Choroid plexus epithelial cell (primary cell): ENCODE measurements around the gene EGFR.

Experiments
- DNase-seq: peaks from one replicate; pipeline ENCODE4 v3.0.0-alpha.2; 2010; ENCODE audit warnings: low read depth
- H3K4me3 ChIP-seq: 2 replicates; pipeline ENCODE4 v1.5.1; 2011; ENCODE audit warnings: low read depth, mild to moderate bottlenecking, control low read depth, low read length, moderate library complexity
- TF ChIP-seq, protein P1 (sequence below): conservative IDR thresholded peaks from 2 replicates; pipeline ENCODE4 v1.5.1; 2011; ENCODE audit warnings: low read depth, mild to moderate bottlenecking, control low read depth, inconsistent platforms, low read length, moderate library complexity

EGFR gene

DNA sequence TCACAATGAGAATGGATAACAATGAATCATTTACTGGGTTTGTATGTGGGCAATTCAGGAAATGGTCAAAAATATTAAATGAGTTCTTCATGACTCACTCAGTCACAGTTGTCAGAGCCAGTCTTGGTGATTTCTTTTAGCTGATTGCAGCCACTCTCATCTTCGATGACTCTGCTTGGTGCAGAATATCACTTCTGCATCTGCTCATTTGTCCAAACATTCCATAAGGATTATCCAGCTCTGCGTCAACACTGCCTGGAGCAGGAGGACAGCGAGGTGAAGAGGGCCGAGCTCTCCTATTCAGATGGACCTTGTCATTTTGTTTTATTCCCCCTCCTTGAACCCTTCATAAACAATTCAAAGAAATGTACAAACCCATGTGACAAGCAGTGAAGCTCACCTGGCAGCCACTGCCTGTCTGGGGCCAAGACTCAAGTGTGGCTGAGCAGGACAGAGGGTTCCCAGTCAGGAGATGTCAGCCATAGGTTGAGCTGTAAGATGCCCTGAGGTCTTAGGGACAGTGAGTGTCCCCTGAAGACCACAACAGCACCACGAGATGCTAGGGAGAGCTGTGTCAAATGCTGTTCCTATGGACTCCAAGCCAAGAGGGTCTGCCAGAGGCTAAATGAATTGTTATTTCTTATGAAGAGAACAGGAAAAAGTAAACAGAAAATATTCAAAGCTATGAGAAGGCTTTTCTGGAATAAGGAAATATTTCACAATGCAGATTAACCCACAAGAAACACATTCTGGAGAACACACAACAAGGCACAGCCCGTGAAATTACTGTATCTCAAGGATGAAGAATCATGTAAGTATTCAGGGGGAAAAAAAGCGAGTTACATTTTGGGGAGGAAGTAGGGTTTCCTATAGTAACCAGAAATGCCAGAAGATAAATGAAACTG is 33.1 kb upstream of the EGFR start:
- TF ChIP-seq, protein P1, sequence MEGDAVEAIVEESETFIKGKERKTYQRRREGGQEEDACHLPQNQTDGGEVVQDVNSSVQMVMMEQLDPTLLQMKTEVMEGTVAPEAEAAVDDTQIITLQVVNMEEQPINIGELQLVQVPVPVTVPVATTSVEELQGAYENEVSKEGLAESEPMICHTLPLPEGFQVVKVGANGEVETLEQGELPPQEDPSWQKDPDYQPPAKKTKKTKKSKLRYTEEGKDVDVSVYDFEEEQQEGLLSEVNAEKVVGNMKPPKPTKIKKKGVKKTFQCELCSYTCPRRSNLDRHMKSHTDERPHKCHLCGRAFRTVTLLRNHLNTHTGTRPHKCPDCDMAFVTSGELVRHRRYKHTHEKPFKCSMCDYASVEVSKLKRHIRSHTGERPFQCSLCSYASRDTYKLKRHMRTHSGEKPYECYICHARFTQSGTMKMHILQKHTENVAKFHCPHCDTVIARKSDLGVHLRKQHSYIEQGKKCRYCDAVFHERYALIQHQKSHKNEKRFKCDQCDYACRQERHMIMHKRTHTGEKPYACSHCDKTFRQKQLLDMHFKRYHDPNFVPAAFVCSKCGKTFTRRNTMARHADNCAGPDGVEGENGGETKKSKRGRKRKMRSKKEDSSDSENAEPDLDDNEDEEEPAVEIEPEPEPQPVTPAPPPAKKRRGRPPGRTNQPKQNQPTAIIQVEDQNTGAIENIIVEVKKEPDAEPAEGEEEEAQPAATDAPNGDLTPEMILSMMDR = no peak
- DNase-seq = peak; percentile 21
- H3K4me3 ChIP-seq = no peak overlapping the region

DNA sequence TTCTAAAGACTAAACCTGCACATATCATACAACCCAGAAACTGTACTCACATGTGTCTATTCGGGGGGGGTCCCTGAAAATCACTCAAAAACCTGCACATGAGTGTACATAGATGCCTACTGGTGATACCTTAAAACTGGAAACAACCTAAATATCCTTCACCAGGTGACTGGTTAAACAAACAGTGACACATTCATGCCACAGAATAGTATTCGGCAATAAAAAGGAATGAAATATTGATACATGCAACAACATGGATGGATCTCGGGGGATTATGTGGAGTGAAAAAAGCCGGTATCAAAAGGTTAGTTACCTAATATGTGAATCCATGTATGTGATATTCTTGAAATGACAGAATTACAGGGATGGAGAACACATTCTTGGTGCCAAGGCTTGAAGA is 32.1 kb upstream of the EGFR start:
- TF ChIP-seq, protein P1 = no peak
- H3K4me3 ChIP-seq = no peak overlapping the region
- no peak for DNase-seq

DNA sequence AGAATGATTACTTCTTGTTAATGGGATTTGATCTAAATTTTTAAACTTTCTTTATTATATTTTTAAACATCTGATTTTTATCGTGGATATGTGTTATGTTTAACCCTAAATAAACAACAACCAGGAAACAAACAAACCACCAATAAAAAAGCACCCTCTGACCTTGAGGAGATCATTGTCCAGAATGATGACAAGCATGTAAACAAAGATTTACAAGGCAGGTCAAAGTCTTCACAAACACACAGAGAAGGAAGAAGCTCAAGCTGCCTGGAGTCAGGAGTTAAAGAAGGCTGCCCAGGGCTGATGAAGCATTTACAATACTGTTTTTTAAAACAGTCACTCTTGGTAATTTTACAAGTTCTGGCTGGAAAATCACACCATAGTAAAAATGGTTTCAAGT is 31.0 kb upstream of the EGFR start:
- H3K4me3 ChIP-seq = no peak overlapping the region
- TF ChIP-seq, protein P1 = no peak
- no peak for DNase-seq

DNA sequence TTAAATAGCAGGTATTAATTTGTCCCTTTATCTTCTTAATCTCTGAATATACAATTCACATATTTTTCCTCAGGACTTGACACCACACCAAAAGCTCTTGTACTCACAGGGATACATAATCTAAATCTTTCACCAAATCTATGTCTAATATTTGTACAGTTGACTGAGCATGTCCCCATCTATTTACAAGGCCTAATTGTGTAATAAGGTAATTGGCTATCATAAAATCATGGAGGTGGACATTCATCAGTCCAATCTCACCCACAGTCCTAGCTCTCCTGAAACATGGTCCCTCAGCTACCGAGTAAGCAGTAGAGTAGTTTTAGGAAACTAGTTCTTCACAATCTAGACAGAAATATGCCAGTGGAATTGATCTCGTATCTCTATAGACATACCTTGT is 30.3 kb upstream of the EGFR start:
- H3K4me3 ChIP-seq = no peak overlapping the region
- TF ChIP-seq, protein P1 = no peak
- no peak for DNase-seq

DNA sequence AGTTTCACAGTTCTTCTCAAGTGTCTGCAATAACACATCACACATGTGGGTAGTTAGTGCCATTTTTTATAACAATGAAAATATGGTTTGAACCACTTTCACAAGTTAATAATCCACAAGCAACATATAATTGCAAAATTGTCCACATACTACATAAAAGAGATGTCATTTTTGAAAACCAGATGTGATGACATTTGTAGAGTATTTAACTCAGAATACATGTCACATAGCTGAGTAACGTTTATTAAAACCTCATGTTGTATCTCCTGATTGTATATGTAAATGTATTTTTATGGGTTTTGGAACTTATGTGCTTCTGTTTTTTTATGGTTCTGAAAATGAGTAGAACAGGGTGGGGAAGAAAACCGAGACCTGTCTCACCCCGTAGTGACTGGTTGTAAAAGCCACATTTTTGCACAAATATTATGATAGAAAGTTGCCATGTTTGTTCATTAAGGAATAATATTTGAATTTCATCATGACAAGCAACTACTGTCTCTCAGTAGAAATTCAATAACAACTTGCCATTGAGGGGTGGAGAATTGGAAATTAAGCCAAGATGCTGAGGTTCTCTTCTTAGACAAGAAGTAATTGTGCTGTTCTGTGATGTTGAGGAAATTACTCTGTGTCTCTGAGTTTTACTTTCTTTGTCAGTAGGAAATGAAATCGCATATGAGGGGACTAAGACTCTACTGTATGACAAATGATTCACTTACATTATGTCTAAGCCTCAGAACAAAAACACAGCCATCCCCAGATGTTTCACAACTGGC is 29.2 kb upstream of the EGFR start:
- TF ChIP-seq, protein P1 = no peak
- DNase-seq = no peak
- H3K4me3 ChIP-seq = no peak overlapping the region

DNA sequence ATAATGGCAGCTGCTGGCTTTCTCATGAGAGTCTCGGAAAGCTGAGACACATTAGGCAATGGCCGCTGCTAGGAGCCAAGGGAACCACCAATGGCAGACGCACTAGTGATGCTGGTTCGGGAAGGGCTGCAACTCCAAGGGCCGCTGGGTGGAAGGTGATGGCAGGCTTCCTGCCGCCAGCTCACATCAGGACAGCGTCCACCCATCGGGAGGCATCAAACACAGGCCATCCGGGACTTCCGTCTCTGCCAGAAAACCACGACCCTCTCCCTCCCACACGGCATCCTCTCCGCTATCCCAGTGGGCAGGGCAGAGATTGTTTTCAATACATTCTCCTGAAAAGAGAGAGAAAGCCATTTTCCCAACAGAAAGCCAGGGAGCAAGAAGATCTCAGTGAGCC is 27.5 kb upstream of the EGFR start:
- TF ChIP-seq, protein P1 = no peak

More for the DNA sequence above, 27.5 kb upstream of the EGFR start:
- no peak overlapping the region for H3K4me3 ChIP-seq
- no peak for DNase-seq
